ENCODE data around the gene SPRYD3.
"Not testable (repeated sequence)": the region's sequence is repeated elsewhere in the genome, so short reads cannot be mapped to it uniquely, and the experiment has no call there.

Gene SPRYD3

GRCh38 chr12:53099071-53099882, 20.1 kb upstream of the SPRYD3 start:
- H3K36me3 ChIP-seq (ENCODE audit: insufficient read depth, low read length), result peaks cover 17% of the 10 kb centered on the region
- H3K27me3 ChIP-seq (ENCODE audit: control insufficient read depth, insufficient read depth, low read length), result no peaks in the 10 kb centered on the region
- H3K4me3 ChIP-seq (ENCODE audit: low read length), result peak overlapping the region; percentile 83
- peak overlapping the region; percentile 84 for H3K4me2 ChIP-seq (ENCODE audit: low read length)
- no peaks in the 10 kb centered on the region for H3K9me3 ChIP-seq (replicated peaks; ENCODE audit: low read length)
- H3K4me1 ChIP-seq (ENCODE audit: control insufficient read depth, insufficient read depth, low read length), result peaks cover 39% of the 10 kb centered on the region
- H3K9ac ChIP-seq (ENCODE audit: low read depth, low read length), result peak overlapping the region; percentile 81

GRCh38 chr12:53098354-53098981, 19.3 kb upstream of the SPRYD3 start:
- Histone ChIP-seq H3K27me3 (ENCODE audit: control insufficient read depth, insufficient read depth, low read length) (no peaks in the 10 kb centered on the region), H3K4me1 (ENCODE audit: control insufficient read depth, insufficient read depth, low read length) (peaks cover 39% of the 10 kb centered on the region), H3K9me3 (replicated peaks; ENCODE audit: low read length) (no peaks in the 10 kb centered on the region), H3K36me3 (ENCODE audit: insufficient read depth, low read length) (peaks cover 17% of the 10 kb centered on the region), H3K9ac (ENCODE audit: low read depth, low read length) (peak overlapping the region; percentile 81), H3K4me2 (ENCODE audit: low read length) (peak overlapping the region; percentile 84), H3K4me3 (ENCODE audit: low read length) (peak overlapping the region; percentile 83)

DNA sequence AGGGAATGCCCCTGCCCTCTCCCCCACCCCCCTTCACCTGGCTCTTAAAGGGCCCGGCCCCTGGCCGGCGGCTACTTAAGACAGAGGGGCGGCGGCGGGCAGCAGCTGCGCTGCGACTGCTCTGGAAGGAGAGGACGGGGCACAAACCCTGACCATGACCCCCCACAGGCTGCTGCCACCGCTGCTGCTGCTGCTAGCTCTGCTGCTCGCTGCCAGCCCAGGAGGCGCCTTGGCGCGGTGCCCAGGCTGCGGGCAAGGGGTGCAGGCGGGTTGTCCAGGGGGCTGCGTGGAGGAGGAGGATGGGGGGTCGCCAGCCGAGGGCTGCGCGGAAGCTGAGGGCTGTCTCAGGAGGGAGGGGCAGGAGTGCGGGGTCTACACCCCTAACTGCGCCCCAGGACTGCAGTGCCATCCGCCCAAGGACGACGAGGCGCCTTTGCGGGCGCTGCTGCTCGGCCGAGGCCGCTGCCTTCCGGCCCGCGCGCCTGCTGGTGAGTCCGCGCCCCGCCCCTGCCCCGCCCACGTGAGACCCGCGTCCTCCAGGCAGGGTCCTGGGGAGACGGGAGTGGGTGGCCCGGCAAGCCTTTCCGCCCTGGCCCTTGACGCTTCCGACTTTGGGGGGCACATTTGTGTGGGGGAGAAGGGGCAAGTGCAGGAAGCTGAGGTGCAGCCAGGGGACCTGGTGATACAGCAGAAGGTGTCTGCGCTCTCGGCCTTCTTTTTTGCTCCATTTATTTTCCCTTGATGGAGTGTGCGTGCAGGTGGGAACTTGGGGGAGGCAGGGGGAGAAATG, 18.6 kb upstream of the SPRYD3 start, which contains the start of gene IGFBP6:
Gene IGFBP6 (plus strand): TSS at position 104 of the 790 bp plus-strand sequence. CDS start 51 bp downstream, at position 155.
- Histone ChIP-seq H3K4me3 (ENCODE audit: low read length) (peak within 1 kb of the TSS; percentile 83), H3K4me1 (ENCODE audit: control insufficient read depth, insufficient read depth, low read length) (peaks cover 39% of the 10 kb centered on the region), H3K9me3 (replicated peaks; ENCODE audit: low read length) (no peaks in the 10 kb centered on the region)

DNA sequence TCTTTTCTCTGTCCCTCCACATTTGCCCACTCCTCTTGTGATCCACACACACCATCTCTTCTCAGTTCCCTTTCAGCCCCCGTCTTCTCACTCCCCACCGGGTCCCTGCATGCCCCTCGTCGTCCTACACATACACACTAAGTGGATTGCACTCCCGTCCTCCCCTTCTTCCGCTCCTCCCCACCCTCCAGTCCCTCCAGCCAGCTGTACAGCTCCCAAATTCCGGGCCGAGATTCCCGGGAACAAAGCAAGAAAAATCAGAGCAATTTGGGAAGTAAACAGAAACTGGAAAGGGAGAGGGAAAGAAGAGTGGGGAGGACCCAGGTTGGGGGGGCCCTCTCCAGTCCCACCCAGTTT, 18.0 kb upstream of the SPRYD3 start:
- H3K27me3 ChIP-seq (ENCODE audit: control insufficient read depth, insufficient read depth, low read length), result no peaks in the 10 kb centered on the region
- H3K4me1 ChIP-seq (ENCODE audit: control insufficient read depth, insufficient read depth, low read length), result peaks cover 39% of the 10 kb centered on the region
- H3K9ac ChIP-seq (ENCODE audit: low read depth, low read length), result peak overlapping the region; percentile 81

More for the DNA sequence above, 18.6 kb upstream of the SPRYD3 start, which contains the start of gene IGFBP6:
- H3K9ac ChIP-seq (ENCODE audit: low read depth, low read length), result peak within 1 kb of the TSS; percentile 81
- H3K4me2 ChIP-seq (ENCODE audit: low read length), result peak within 1 kb of the TSS; percentile 84
- no peaks in the 10 kb centered on the region for H3K27me3 ChIP-seq (ENCODE audit: control insufficient read depth, insufficient read depth, low read length)
- H3K36me3 ChIP-seq (ENCODE audit: insufficient read depth, low read length), result peaks cover 17% of the 10 kb centered on the region

GRCh38 chr12:53096759-53097158, 17.6 kb upstream of the SPRYD3 start:
- no peaks in the 10 kb centered on the region for H3K9me3 ChIP-seq (replicated peaks; ENCODE audit: low read length)
- peak overlapping the region; percentile 81 for H3K9ac ChIP-seq (ENCODE audit: low read depth, low read length)
- H3K27me3 ChIP-seq (ENCODE audit: control insufficient read depth, insufficient read depth, low read length), result no peaks in the 10 kb centered on the region
- peaks cover 39% of the 10 kb centered on the region for H3K4me1 ChIP-seq (ENCODE audit: control insufficient read depth, insufficient read depth, low read length)
- peak overlapping the region; percentile 84 for H3K4me2 ChIP-seq (ENCODE audit: low read length)
- peak overlapping the region; percentile 83 for H3K4me3 ChIP-seq (ENCODE audit: low read length)
- H3K36me3 ChIP-seq (ENCODE audit: insufficient read depth, low read length), result peaks cover 11% of the 10 kb centered on the region

More for the DNA sequence above, 18.0 kb upstream of the SPRYD3 start:
- Histone ChIP-seq H3K36me3 (ENCODE audit: insufficient read depth, low read length) (peaks cover 15% of the 10 kb centered on the region), H3K9me3 (replicated peaks; ENCODE audit: low read length) (no peaks in the 10 kb centered on the region), H3K4me3 (ENCODE audit: low read length) (peak overlapping the region; percentile 83), H3K4me2 (ENCODE audit: low read length) (peak overlapping the region; percentile 84)

DNA sequence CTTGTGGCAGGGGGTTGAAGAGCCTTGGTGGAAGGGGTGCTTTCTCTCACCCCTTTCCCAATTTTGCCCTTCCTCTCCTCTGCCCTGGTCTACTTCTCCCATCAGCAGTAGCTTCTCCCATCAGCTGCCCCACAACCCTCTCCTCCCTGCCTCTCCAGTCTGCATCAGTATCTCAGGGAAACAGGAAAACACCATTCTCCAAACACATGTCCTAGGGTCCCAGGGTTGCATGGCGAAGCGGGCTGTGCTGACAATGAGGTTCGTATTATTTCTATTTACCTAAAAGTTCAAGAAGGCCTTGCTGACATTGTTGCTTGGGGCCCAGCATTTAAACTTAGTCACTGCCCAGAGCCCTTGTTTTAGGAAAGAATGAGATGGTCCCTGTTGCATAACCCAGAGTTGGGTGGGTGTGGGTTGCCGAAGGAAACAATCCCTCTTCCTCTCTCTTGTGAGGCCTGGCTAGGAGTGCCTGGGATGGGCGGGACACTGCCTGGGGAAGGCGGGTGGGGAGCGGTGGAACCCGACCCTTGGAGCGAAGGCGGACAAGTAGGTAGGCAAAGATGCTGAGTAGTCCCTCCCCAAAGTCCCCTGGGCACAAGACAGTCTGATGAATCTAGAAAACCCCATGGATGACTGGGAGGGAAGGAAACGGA, 17.0 kb upstream of the SPRYD3 start:
- H3K4me1 ChIP-seq (ENCODE audit: control insufficient read depth, insufficient read depth, low read length), result peaks cover 39% of the 10 kb centered on the region
- peaks cover 8% of the 10 kb centered on the region for H3K36me3 ChIP-seq (ENCODE audit: insufficient read depth, low read length)
- H3K27me3 ChIP-seq (ENCODE audit: control insufficient read depth, insufficient read depth, low read length), result no peaks in the 10 kb centered on the region
- peak overlapping the region; percentile 83 for H3K4me3 ChIP-seq (ENCODE audit: low read length)
- H3K4me2 ChIP-seq (ENCODE audit: low read length), result peak overlapping the region; percentile 84
- no peak overlapping the region for H3K9ac ChIP-seq (ENCODE audit: low read depth, low read length)
- no peaks in the 10 kb centered on the region for H3K9me3 ChIP-seq (replicated peaks; ENCODE audit: low read length)

DNA sequence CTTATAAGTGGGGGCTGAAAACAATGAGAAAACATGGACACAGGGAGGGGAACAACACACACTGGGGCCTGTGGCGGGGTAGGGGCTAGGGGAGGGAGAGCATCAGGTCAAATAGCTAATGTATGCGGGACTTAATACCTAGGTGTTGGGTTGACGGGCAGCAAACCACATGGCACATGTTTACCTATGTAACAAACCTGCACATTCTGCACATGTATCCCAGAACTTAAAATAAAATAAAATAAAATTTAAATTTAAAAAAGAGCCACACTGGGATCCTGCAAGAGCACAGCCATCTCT, 16.4 kb upstream of the SPRYD3 start:
- H3K4me3 ChIP-seq (ENCODE audit: low read length); H3K9me3 ChIP-seq (replicated peaks; ENCODE audit: low read length); H3K27me3 ChIP-seq (ENCODE audit: control insufficient read depth, insufficient read depth, low read length); H3K36me3 ChIP-seq (ENCODE audit: insufficient read depth, low read length); H3K9ac ChIP-seq (ENCODE audit: low read depth, low read length); H3K4me2 ChIP-seq (ENCODE audit: low read length): not testable (repeated sequence)
- peaks cover 37% of the 10 kb centered on the region for H3K4me1 ChIP-seq (ENCODE audit: control insufficient read depth, insufficient read depth, low read length)

- H3K36me3 ChIP-seq (ENCODE audit: insufficient read depth, low read length); H3K9me3 ChIP-seq (replicated peaks; ENCODE audit: low read length); H3K27me3 ChIP-seq (ENCODE audit: control insufficient read depth, insufficient read depth, low read length): not testable (repeated sequence)
These were observed 15.8 kb upstream of the SPRYD3 start for GRCh38 chr12:53094796-53095595.

GRCh38 chr12:53094394-53094787, 15.2 kb upstream of the SPRYD3 start:
- Histone ChIP-seq H3K27me3 (ENCODE audit: control insufficient read depth, insufficient read depth, low read length) (no peaks in the 10 kb centered on the region), H3K4me3 (ENCODE audit: low read length) (no peak overlapping the region), H3K9me3 (replicated peaks; ENCODE audit: low read length) (no peaks in the 10 kb centered on the region), H3K9ac (ENCODE audit: low read depth, low read length) (no peak overlapping the region), H3K36me3 (ENCODE audit: insufficient read depth, low read length) (no peaks in the 10 kb centered on the region), H3K4me2 (ENCODE audit: low read length) (no peak overlapping the region), H3K4me1 (ENCODE audit: control insufficient read depth, insufficient read depth, low read length) (peaks cover 34% of the 10 kb centered on the region)

More at GRCh38 chr12:53094796-53095595, 15.8 kb upstream of the SPRYD3 start:
- H3K9ac ChIP-seq (ENCODE audit: low read depth, low read length); H3K4me2 ChIP-seq (ENCODE audit: low read length); H3K4me3 ChIP-seq (ENCODE audit: low read length): not testable (repeated sequence)
- H3K4me1 ChIP-seq (ENCODE audit: control insufficient read depth, insufficient read depth, low read length), result peaks cover 34% of the 10 kb centered on the region

- Histone ChIP-seq H3K27me3 (ENCODE audit: control insufficient read depth, insufficient read depth, low read length) (no peaks in the 10 kb centered on the region), H3K9me3 (replicated peaks; ENCODE audit: low read length) (no peaks in the 10 kb centered on the region), H3K4me1 (ENCODE audit: control insufficient read depth, insufficient read depth, low read length) (peaks cover 30% of the 10 kb centered on the region), H3K4me2 (ENCODE audit: low read length) (no peak overlapping the region), H3K9ac (ENCODE audit: low read depth, low read length) (no peak overlapping the region), H3K36me3 (ENCODE audit: insufficient read depth, low read length) (no peaks in the 10 kb centered on the region), H3K4me3 (ENCODE audit: low read length) (no peak overlapping the region)
These were observed 14.7 kb upstream of the SPRYD3 start for GRCh38 chr12:53093777-53094393.
